Liver (tissue), 9 donors: ENCODE measurements around the gene FANCG. TPM values are rescaled to one million over a fixed set of nuclear protein-coding genes. Genes with fewer than 3 reads are reported as not detected.

ENCODE experiments used
- DNase-seq: peaks from one replicate; pipeline ENCODE4 v3.0.0-alpha.2; 2017; ENCODE audit warnings: low spot score
- H3K27ac ChIP-seq, 2 donors: one replicate each; pipeline ENCODE4 v1.7.0; 2013; ENCODE audit warnings: inconsistent platforms in 2 of 2, low read length in 2 of 2, control low read depth in 1 of 2, low read depth in 1 of 2, mild to moderate bottlenecking in 1 of 2
- H3K27me3 ChIP-seq, 4 donors: one replicate each; pipeline versions ENCODE4 v1.6.1 to v1.7.0; 2013; ENCODE audit warnings: low read length in 3 of 4, inconsistent platforms in 1 of 4, mild to moderate bottlenecking in 1 of 4, moderate library complexity in 1 of 4; ENCODE audit not compliant: control insufficient read depth in 4 of 4, insufficient read depth in 4 of 4
- H3K36me3 ChIP-seq, 4 donors: one replicate each; pipeline versions ENCODE4 v1.6.1 to v1.7.0; 2013; ENCODE audit warnings: low read length in 3 of 4, mild to moderate bottlenecking in 3 of 4, low read depth in 1 of 4, moderate library complexity in 1 of 4; ENCODE audit not compliant: control insufficient read depth in 4 of 4, insufficient read depth in 3 of 4
- H3K4me1 ChIP-seq, 4 donors: one replicate each; pipeline versions ENCODE4 v1.6.1 to v1.7.0; 2013; ENCODE audit warnings: low read length in 3 of 4, mild to moderate bottlenecking in 3 of 4, moderate library complexity in 1 of 4; ENCODE audit not compliant: control insufficient read depth in 4 of 4, insufficient read depth in 4 of 4
- H3K4me3 ChIP-seq, 3 donors: one replicate each; pipeline versions ENCODE4 v1.6.1 to v1.7.0; 2013; ENCODE audit warnings: low read length in 3 of 3, control low read depth in 1 of 3, low read depth in 1 of 3, mild to moderate bottlenecking in 1 of 3
- H3K9ac ChIP-seq, 2 donors: one replicate each; pipeline ENCODE4 v1.7.0; 2013; ENCODE audit warnings: low read length in 2 of 2, mild to moderate bottlenecking in 2 of 2, moderate library complexity in 2 of 2, control low read depth in 1 of 2, low read depth in 1 of 2
- H3K9me3 ChIP-seq, 4 donors: one replicate each; pipeline versions ENCODE4 v1.6.1 to v1.7.0; 2013; ENCODE audit warnings: low read length in 3 of 4; ENCODE audit not compliant: control insufficient read depth in 4 of 4
- ATF3 ChIP-seq: IDR thresholded peaks from 2 replicates; pipeline ENCODE4 v1.6.1; 2016; ENCODE audit warnings: antibody characterized with exemption
- EGR1 ChIP-seq, 2 donors: IDR thresholded peaks; 2 replicates each; pipeline ENCODE4 v1.6.1; 2016 to 2018; ENCODE audit warnings: antibody characterized with exemption in 2 of 2, low read depth in 2 of 2
- FOXA1 ChIP-seq: IDR thresholded peaks from 2 replicates; pipeline ENCODE4 v1.6.1; 2016; ENCODE audit warnings: antibody characterized with exemption
- GABPA ChIP-seq, 2 donors: IDR thresholded peaks in 1 of 2; conservative IDR thresholded peaks in 1 of 2; 2 replicates each; pipeline ENCODE4 v1.6.1; 2016; ENCODE audit warnings: antibody characterized with exemption in 2 of 2, mild to moderate bottlenecking in 1 of 2, moderate library complexity in 1 of 2
- HNF4A ChIP-seq, 2 donors: conservative IDR thresholded peaks; 2 replicates each; pipeline ENCODE4 v1.6.1; 2016; ENCODE audit warnings: antibody characterized with exemption in 2 of 2, mild to moderate bottlenecking in 2 of 2
- HNF4G ChIP-seq: IDR thresholded peaks from 2 replicates; pipeline ENCODE4 v1.6.1; 2016; ENCODE audit warnings: antibody characterized with exemption
- JUND ChIP-seq, 2 donors: IDR thresholded peaks; 2 replicates each; pipeline ENCODE4 v1.6.1; 2016; ENCODE audit warnings: antibody characterized with exemption in 2 of 2
- NR2F2 ChIP-seq: IDR thresholded peaks from 2 replicates; pipeline ENCODE4 v1.6.1; 2016; ENCODE audit warnings: antibody characterized with exemption
- RAD21 ChIP-seq, 2 donors: IDR thresholded peaks; 2 replicates each; pipeline ENCODE4 v1.6.1; 2016; ENCODE audit warnings: antibody characterized with exemption in 2 of 2, mild to moderate bottlenecking in 2 of 2
- REST ChIP-seq: IDR thresholded peaks from 2 replicates; pipeline ENCODE4 v1.6.1; 2016; ENCODE audit warnings: antibody characterized with exemption, mild to moderate bottlenecking
- RXRA ChIP-seq, 2 donors: IDR thresholded peaks; 2 replicates each; pipeline ENCODE4 v1.6.1; 2017 to 2018; ENCODE audit warnings: antibody characterized with exemption in 2 of 2, mild to moderate bottlenecking in 1 of 2
- SP1 ChIP-seq: IDR thresholded peaks from 2 replicates; pipeline ENCODE4 v1.6.1; 2018; ENCODE audit warnings: antibody characterized with exemption, mild to moderate bottlenecking
- TAF1 ChIP-seq: conservative IDR thresholded peaks from 2 replicates; pipeline ENCODE4 v1.6.1; 2016; ENCODE audit warnings: antibody characterized with exemption, mild to moderate bottlenecking
- YY1 ChIP-seq: IDR thresholded peaks from 2 replicates; pipeline ENCODE4 v1.6.1; 2016; ENCODE audit warnings: antibody characterized with exemption, mild to moderate bottlenecking
- ZBTB33 ChIP-seq: IDR thresholded peaks from 2 replicates; pipeline ENCODE4 v1.6.1; 2016; ENCODE audit warnings: antibody characterized with exemption
- WGBS: extraction: QIAGEN DNeasy Blood & Tissue Kit; methylation state at CpG from one replicate; pipeline ENCODE4 v1.1.7; 2013; 5-methylcytosine and 5-hydroxymethylcytosine counted together
- polyA plus RNA-seq, 2 donors: library from polyadenylated mRNA; stranded (reverse) in 1 of 2; unstranded in 1 of 2; fragments of 200-250 nt in 1 of 2; fragments of >200 nt in 1 of 2; fragmentation: Nextera tagmentation in 1 of 2; extraction: Ambion mirVana in 1 of 2; gene quantifications; one replicate each; pipeline versions ENCODE4 v1.2.1 to v1.2.3, GENCODE V29; 2013 to 2015
- total RNA-seq, 2 donors: library from RNA; depleted of rRNA; stranded (reverse); fragments of >200 nt; gene quantifications; one replicate each; pipeline ENCODE4 v1.2.3, GENCODE V29; 2014
- TF ChIP-seq, protein P1 (sequence below): IDR thresholded peaks from 2 replicates; pipeline ENCODE4 v1.6.1; 2016; ENCODE audit warnings: antibody characterized with exemption
- TF ChIP-seq, protein P2 (sequence below): fragments of 150-350 bp; IDR thresholded peaks from 2 replicates; pipeline ENCODE4 v1.5.1; 2017; ENCODE audit warnings: improper control_type of control experiment, low read depth, low read length; ENCODE audit not compliant: missing input control
- donor health status: healthy.
- donor health status: healthy.
- donor health status: healthy.
- donor health status: healthy.
- donor health status: healthy.

Gene FANCG
- total and polyA plus RNA-seq, 4 donors: 1.7 to 16.0 (median 4.0) TPM

- H3K4me1 ChIP-seq: peaks cover 4 to 17% (median 8%) of the 10 kb centered on the region in 4 donors
- peak; percentile 63 for TF ChIP-seq REST
- TF ChIP-seq ATF3: peak; percentile 22
- peak; percentile 41 to 63 for TF ChIP-seq HNF4A (conservative IDR thresholded peaks at IDR 0.05)
- no peak for TF ChIP-seq HNF4G
- TF ChIP-seq YY1: peak; percentile 95
- TF ChIP-seq ZBTB33: peak; percentile 22
- TF ChIP-seq FOXA1: no peak
- TF ChIP-seq, protein P1, sequence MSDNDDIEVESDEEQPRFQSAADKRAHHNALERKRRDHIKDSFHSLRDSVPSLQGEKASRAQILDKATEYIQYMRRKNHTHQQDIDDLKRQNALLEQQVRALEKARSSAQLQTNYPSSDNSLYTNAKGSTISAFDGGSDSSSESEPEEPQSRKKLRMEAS: peak; percentile 37
- TF ChIP-seq GABPA (IDR thresholded peaks at IDR 0.05 in 1 of 2, conservative IDR thresholded peaks at IDR 0.05 in 1 of 2): peak; percentile 63 to 93
- TF ChIP-seq SP1: peak; percentile 69
- peak; percentile 15 for TF ChIP-seq NR2F2
- no peak for TF ChIP-seq JUND (IDR thresholded peaks at IDR 0.05)
- TF ChIP-seq TAF1: peak; percentile 29
- TF ChIP-seq RXRA (IDR thresholded peaks at IDR 0.05): peak; percentile 64 to 84
- TF ChIP-seq EGR1 (IDR thresholded peaks at IDR 0.05; ENCODE audit: low read depth in 2 of 2): no peak
- TF ChIP-seq RAD21 (IDR thresholded peaks at IDR 0.05): peak; percentile 76 to 77
- TF ChIP-seq, protein P2, sequence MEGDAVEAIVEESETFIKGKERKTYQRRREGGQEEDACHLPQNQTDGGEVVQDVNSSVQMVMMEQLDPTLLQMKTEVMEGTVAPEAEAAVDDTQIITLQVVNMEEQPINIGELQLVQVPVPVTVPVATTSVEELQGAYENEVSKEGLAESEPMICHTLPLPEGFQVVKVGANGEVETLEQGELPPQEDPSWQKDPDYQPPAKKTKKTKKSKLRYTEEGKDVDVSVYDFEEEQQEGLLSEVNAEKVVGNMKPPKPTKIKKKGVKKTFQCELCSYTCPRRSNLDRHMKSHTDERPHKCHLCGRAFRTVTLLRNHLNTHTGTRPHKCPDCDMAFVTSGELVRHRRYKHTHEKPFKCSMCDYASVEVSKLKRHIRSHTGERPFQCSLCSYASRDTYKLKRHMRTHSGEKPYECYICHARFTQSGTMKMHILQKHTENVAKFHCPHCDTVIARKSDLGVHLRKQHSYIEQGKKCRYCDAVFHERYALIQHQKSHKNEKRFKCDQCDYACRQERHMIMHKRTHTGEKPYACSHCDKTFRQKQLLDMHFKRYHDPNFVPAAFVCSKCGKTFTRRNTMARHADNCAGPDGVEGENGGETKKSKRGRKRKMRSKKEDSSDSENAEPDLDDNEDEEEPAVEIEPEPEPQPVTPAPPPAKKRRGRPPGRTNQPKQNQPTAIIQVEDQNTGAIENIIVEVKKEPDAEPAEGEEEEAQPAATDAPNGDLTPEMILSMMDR: peak; percentile 86
- peak; percentile 89 for DNase-seq
- H3K27me3 ChIP-seq: no peaks in the 10 kb centered on the region
- peak within 1 kb of the TSS; percentile 99 to 100 for H3K27ac ChIP-seq
- H3K9me3 ChIP-seq: no peaks in the 10 kb centered on the region
- peak within 1 kb of the TSS; percentile 76 to 93 (median 86) for H3K4me3 ChIP-seq
- WGBS: under 1% methylated on average over 53 of the region's 53 CpGs
- H3K9ac ChIP-seq: peak within 1 kb of the TSS; percentile 91 to 97
- H3K36me3 ChIP-seq: peaks cover 18 to 49% (median 25%) of the 10 kb centered on the region in 4 donors
These were observed 16.5 kb upstream of the FANCG start, which contains the start of gene PIGO for GRCh38 chr9:35096035-35096849. TSS of gene PIGO (minus strand) at chr9:35096591. CDS start at chr9:35095565, 1,026 bp downstream.
